Measurements from ENCODE around the gene HEATR5A.

DNA sequence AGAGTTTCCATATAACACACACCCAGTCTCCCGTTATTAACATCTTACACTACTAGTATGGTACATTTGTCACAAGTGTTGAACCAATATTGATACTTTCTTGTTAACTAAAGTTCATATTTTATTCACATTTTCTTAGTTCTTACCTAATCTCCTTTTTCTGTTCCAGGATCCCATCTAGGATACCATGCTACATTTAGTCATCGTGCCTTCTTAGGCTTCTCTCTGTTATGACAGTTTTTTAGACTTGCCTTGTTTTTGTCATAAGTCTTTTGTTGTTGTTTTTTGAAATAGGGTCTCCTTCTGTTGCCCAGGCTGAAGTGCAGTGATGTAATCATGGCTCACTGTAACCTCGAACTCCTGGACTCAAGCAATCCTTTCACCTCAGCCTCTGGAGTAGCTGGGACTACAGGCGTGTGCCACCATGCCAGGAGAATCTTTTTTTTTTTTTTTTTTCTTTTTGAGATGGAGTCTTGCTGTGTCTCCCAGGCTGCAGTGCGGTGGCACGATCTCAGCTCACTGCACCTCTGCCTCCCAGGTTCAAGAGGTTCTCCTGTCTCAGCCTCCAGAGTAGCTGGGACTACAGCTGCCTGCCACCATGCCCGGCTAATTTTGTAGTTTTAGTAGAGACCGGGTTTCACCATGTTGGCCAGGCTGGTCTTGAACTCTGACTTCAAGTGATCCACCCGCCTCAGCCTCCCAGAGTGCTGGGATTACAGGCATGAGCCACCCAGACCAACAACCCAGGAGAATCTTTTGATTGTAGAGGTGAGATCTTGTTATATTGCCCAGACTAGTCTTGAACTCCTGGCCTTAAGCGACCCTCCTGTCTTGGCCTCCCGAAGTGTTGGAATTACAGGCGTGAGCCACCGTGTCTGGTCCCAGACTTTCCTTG is 153.7 kb downstream of the HEATR5A start:
- TF ChIP-seq, protein P1, sequence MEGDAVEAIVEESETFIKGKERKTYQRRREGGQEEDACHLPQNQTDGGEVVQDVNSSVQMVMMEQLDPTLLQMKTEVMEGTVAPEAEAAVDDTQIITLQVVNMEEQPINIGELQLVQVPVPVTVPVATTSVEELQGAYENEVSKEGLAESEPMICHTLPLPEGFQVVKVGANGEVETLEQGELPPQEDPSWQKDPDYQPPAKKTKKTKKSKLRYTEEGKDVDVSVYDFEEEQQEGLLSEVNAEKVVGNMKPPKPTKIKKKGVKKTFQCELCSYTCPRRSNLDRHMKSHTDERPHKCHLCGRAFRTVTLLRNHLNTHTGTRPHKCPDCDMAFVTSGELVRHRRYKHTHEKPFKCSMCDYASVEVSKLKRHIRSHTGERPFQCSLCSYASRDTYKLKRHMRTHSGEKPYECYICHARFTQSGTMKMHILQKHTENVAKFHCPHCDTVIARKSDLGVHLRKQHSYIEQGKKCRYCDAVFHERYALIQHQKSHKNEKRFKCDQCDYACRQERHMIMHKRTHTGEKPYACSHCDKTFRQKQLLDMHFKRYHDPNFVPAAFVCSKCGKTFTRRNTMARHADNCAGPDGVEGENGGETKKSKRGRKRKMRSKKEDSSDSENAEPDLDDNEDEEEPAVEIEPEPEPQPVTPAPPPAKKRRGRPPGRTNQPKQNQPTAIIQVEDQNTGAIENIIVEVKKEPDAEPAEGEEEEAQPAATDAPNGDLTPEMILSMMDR (conservative IDR thresholded peaks at IDR 0.05 in 1 of 2, IDR thresholded peaks at IDR 0.05 in 1 of 2; ENCODE audit: low read depth in 1 of 2, low read length in 2 of 2) = no peak
- TF ChIP-seq EZH2 (IDR thresholded peaks at IDR 0.05; ENCODE audit: low read length, missing control alignments) = no peak

Measured in fibroblast of lung (primary cell).